Activated naive CD4-positive, alpha-beta T cell treated with anti-CD3 and anti-CD28 coated beads for 36 hours (primary cell): Measurements from ENCODE around the gene B3GALT5. TPM values are rescaled to one million over a fixed set of nuclear protein-coding genes. Genes with fewer than 3 reads are reported as not detected.

ENCODE experiments used
- CTCF ChIA-PET: fragments of 350-600 bp; sonication (Branson Sonifier 250); formaldehyde crosslinking; loops from one replicate; lab custom pipeline; 2021; ENCODE audit warnings: antibody characterized with exemption; lab: Charles Lee
- DNase-seq: peaks from one replicate; pipeline ENCODE4 v3.0.0-alpha.2; 2020
- H3K27ac Mint-ChIP-seq: one replicate; pipeline ENCODE4 v1.8.0; 2021; ENCODE audit warnings: mild to moderate bottlenecking, mixed read lengths
- H3K27me3 Mint-ChIP-seq: one replicate; pipeline ENCODE4 v1.8.0; 2021; ENCODE audit warnings: low read depth, mixed read lengths
- H3K36me3 Mint-ChIP-seq: one replicate; pipeline ENCODE4 v1.8.0; 2021; ENCODE audit warnings: low read depth, mixed read lengths
- H3K4me1 Mint-ChIP-seq: one replicate; pipeline ENCODE4 v1.8.0; 2021; ENCODE audit warnings: low read depth, mixed read lengths
- H3K4me3 Mint-ChIP-seq: one replicate; pipeline ENCODE4 v1.8.0; 2021; ENCODE audit warnings: mild to moderate bottlenecking, moderate library complexity, mixed read lengths
- H3K9me3 Mint-ChIP-seq: one replicate; pipeline ENCODE4 v1.8.0; 2021; ENCODE audit warnings: mixed read lengths
- intact Hi-C: fragments of 100-400 bp; cut with micrococcal nuclease; formaldehyde crosslinking; loops from one replicate; pipeline ENCODE4 v1.15.1; 2023
- total RNA-seq, 2 experiments: library from RNA; stranded (reverse); gene quantifications; one replicate each; pipeline ENCODE4 v1.2.3, GENCODE V29; 2021

The B3GALT5 gene
- total RNA-seq, 2 experiments from 2014 or later: not detected

DNA sequence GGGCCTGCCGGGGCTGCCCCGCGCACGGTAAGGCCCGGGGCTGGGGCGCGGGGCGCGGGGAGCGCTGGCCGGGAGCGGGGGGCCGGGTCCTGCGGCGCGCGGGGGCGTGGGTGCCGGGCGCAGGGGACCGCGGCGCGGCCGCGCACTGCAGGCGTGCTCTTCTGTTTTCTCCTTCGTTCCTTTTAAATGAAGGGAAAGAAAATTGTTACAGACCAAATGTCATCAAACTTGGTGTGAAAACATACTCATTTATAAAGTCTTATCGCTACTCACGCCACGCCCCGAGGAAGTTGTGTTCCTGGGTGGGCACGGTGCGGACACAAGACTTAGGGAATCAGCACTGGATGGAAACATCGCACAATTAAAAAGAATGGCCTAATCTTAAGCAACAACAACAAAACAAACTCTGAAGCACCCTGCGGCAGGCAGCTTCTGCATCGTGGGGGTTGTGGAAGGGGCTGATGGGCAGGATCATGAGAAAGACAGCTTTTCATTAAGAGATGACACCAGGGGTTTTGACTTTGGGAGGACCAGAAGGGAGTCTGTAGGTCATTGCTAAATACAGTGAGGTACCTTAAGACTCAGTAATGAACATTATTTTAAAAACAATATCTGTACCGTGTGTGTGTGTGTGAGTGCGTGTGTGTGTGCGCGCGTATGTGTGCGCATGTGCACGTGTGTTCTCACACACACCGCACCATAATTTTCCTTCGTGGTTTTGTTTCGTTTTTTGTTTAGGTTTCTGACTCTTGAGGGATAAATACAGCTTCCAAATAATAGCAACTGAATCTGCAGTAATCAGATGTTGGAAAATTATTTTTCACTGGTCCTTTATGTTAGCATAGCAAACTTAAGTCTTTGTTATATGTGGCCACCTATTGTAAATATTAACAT, 548 bp downstream of the B3GALT5 start:
- Mint-ChIP-seq H3K4me3 (no peak overlapping the region), H3K36me3 (no peaks in the 10 kb centered on the region), H3K4me1 (peaks cover 10% of the 10 kb centered on the region), H3K27ac (no peak overlapping the region), H3K9me3 (no peaks in the 10 kb centered on the region), H3K27me3 (peaks cover 23% of the 10 kb centered on the region)
- CTCF ChIA-PET: no interaction called here
- intact Hi-C loops: no loop called here
- DNase-seq: no peak

DNA sequence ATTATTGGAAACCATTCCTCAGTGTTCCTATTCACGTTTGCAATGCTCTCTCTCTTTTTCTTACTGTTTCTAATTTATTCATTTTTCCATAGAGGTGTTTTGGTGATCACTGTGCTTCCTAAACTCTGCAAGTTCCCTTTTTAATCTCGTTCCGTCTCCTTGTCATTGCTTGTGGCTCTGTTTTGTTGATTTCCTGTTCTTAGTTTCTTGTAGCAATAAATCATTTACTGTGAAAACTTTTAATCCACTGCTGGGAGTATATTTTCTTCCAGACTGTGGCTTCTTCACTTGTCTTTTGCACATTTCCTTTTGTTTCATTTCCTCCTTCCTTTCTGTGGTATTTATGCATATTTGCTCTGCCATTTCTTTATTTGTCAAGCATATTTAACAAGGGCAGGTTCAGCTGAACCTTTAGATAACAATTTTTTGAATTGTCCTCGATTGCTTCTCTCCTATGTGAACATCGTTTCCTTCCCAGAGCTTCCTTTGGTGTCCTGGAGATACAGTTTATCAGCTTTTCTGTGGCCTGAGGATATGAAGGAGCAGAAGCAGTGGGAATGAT, 3.6 kb downstream of the B3GALT5 start:
- H3K36me3 Mint-ChIP-seq: no peaks in the 10 kb centered on the region
- no peak overlapping the region for H3K4me3 Mint-ChIP-seq
- H3K27me3 Mint-ChIP-seq: peaks cover 23% of the 10 kb centered on the region

DNA sequence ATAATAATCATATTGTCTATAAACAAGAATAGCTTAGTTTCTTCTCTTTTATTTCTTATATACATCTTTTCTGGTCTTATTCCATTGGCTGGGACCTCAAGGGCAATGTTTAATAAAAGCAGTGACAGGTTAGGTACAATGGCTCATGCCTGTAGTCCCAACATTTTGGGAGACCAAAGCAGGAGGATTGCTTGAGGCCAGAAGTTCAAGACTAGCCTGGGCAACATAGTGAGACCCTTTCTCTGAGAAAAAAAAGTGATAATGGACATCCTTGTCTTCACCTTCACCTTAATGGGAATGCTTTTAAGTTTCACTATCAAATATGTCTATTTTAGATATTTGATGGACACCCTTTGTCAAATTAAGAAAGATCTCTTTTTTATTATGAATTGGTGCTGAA, 8.1 kb downstream of the B3GALT5 start:
- Mint-ChIP-seq H3K4me3 (no peak overlapping the region), H3K27ac (no peak overlapping the region), H3K36me3 (no peaks in the 10 kb centered on the region), H3K27me3 (peaks cover 6% of the 10 kb centered on the region), H3K4me1 (no peaks in the 10 kb centered on the region), H3K9me3 (peaks cover 7% of the 10 kb centered on the region)
- intact Hi-C loops: no loop called here
- DNase-seq: no peak
- CTCF ChIA-PET: no interaction called here

More for the DNA sequence above, 3.6 kb downstream of the B3GALT5 start:
- DNase-seq: no peak
- intact Hi-C loops: no loop called here
- CTCF ChIA-PET: no interaction called here
- Mint-ChIP-seq H3K4me1 (peaks cover 10% of the 10 kb centered on the region), H3K27ac (no peak overlapping the region), H3K9me3 (no peaks in the 10 kb centered on the region)

DNA sequence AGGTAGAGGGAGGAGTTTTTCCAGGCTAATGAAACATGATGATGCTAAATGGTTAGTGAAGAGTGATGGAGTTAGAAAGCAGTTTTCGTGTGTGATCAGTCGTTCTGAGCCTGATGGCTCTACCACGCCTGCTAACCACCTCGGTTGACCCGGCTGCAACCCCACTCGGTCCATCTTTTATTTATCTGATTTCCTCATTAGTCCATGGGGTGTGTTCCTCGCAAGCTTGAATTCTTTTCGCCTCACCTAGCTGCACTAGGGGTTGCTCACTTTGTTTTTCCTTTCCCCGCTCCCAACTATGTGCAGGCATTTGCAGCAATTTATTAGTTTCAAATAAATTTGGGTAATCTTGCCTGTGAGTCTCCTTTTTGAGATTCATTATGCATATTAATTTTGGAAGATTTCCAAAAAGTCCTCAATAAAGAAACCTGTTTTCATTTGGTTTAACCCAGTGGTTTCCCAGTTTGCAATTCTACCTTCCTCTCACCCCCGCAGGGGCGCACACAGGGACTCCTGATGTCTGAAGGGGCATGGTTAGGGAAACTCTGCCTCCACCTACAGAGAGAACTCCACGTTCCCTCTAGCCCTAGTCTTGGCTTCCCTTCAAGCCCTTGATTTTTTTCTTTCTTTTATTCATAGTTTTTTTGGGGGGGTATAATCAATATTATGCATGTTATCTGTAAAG, 12.6 kb downstream of the B3GALT5 start:
- Mint-ChIP-seq H3K4me1 (no peaks in the 10 kb centered on the region), H3K27ac (no peak overlapping the region), H3K4me3 (no peak overlapping the region), H3K27me3 (peaks cover 15% of the 10 kb centered on the region), H3K9me3 (peaks cover 7% of the 10 kb centered on the region), H3K36me3 (no peaks in the 10 kb centered on the region)
- intact Hi-C loops: no loop called here
- CTCF ChIA-PET: no interaction called here
- DNase-seq: no peak

DNA sequence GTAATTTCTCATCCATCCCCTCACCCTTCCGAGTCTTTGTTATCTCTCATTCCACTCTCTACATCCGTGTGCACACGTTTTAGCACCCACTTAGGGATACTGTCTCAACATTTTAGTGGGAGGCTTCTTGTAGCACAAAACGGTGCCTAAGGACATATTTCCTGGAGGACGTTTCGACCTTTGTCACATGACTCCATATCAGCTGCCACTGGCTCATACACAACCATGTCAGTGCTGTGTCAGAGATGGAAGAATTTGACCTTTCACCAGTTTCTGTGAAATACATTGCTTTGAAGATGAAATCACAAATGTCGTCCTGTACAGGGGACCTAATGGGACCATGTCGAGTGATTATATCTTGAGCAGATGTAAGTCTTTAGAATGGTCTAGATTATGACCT, 15.6 kb downstream of the B3GALT5 start:
- intact Hi-C loops: no loop called here
- Mint-ChIP-seq H3K4me3 (no peak overlapping the region), H3K9me3 (peaks cover 7% of the 10 kb centered on the region), H3K27me3 (peaks cover 19% of the 10 kb centered on the region), H3K27ac (no peak overlapping the region), H3K4me1 (no peaks in the 10 kb centered on the region), H3K36me3 (no peaks in the 10 kb centered on the region)
- DNase-seq: no peak
- CTCF ChIA-PET: no interaction called here

DNA sequence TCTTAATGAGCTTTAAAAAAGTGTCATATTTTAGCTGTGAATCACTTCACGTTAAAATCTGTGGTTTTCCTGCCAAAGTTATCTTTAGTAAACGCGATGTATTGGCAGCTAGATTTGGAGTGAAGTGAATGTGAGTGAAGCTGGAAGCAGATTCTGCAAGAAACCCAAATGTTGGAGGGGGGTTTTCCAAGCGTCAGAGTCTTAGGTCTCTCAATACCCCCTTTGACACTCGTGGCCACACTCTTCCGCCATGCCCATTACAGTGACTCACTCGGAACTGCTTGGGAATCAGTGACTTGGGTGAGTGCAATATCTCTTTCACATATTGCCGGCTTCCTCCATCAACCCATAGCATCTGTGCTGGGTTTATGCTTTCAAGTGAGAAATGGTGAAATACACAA, 17.5 kb downstream of the B3GALT5 start:
- H3K9me3 Mint-ChIP-seq: no peaks in the 10 kb centered on the region
- DNase-seq: no peak
- intact Hi-C loops: no loop called here
- no peak overlapping the region for H3K27ac Mint-ChIP-seq
- H3K4me1 Mint-ChIP-seq: no peaks in the 10 kb centered on the region
- H3K27me3 Mint-ChIP-seq: peaks cover 15% of the 10 kb centered on the region
- CTCF ChIA-PET: no interaction called here
- no peak overlapping the region for H3K4me3 Mint-ChIP-seq
- H3K36me3 Mint-ChIP-seq: no peaks in the 10 kb centered on the region

DNA sequence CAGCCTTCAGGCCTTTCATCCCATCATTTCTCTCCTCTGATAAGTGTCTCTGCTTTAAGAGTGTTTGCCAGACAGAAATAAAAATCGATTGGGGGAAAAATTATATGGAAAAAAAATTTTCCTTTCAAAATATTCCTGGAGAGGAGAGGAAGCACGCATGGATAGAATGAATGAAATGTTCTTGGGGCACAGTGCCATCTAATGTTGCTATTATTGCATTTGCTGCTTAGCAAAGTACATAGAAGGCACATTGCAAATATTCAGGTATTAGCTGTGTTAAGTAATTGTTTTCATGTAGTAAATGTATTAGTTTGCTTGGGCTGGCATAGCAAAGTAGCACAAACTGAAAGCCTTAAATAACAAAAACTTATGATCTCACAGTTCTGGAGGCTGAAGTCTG, 18.1 kb downstream of the B3GALT5 start:
- H3K27me3 Mint-ChIP-seq: peaks cover 15% of the 10 kb centered on the region
- H3K36me3 Mint-ChIP-seq: no peaks in the 10 kb centered on the region
- no peaks in the 10 kb centered on the region for H3K9me3 Mint-ChIP-seq
- no peak for DNase-seq
- H3K27ac Mint-ChIP-seq: no peak overlapping the region
- CTCF ChIA-PET: no interaction called here
- intact Hi-C loops: no loop called here
- no peak overlapping the region for H3K4me3 Mint-ChIP-seq
- no peaks in the 10 kb centered on the region for H3K4me1 Mint-ChIP-seq

DNA sequence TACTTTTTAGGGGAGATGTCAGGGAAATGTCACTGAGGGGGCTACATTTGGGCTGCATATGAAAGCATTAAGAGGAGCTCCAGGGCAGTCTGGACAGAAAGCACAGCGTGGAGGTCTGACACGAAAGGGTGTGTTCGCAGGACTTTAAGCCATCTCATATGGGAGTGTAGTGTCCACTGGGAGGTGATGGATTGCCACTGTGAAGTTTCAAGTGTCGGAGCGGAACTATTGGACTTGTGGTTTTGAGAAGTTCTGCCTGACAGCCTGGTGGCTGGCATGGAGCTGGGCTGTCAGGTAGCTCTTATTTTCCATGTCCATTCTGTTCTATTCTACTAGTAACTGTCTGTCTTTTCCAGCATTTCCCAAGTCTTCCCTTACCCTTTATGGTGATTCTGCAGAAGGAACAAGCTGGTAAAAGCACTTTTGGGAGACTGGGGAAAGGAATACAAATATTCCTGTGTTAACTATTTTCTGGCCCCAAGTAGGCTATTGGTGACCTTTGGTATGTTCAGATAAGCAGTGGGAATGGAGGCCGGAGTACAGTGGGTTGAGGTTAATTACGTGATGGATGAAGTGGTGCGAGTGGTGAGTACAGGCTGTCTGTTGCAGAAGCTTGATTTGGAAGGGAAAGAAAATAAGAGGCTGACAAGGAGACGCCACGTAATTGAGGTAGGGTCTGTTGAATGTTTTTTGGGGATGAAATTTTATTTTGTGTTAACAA, 19.3 kb downstream of the B3GALT5 start:
- H3K4me1 Mint-ChIP-seq: no peaks in the 10 kb centered on the region
- CTCF ChIA-PET: no interaction called here
- intact Hi-C loops: no loop called here
- H3K9me3 Mint-ChIP-seq: no peaks in the 10 kb centered on the region
- no peaks in the 10 kb centered on the region for H3K36me3 Mint-ChIP-seq
- no peak for DNase-seq
- peaks cover 15% of the 10 kb centered on the region for H3K27me3 Mint-ChIP-seq
- H3K27ac Mint-ChIP-seq: no peak overlapping the region
- H3K4me3 Mint-ChIP-seq: no peak overlapping the region

DNA sequence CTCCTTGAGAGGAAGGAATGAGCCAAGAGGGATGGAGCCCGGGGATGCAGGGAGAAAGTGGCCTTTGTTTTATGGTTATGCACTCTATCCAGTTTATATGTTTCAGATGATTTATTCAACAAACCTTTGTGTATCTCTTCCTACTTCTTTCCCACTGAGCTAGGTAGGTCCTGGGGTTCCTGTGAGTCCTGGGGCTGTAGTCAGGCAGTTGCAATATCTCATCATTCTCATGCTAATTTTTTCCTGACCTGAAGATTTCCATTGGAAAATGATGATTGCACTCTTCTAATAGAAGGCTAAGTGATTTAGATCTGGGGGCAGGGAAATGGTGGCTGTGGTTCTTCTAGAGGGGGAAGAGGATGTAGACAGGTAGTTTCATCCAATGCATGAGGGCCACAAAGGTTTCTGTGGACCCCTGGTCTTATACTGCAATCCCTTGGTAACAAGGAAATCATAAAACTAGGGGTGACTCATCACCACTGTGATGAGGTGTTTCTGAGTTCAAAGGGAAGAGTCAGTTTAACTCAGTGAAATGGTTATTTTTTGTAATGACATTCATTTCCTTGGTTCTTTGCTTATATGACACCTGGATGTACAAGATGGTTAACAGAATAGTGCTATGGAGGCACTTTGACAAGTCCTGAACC, 20.2 kb downstream of the B3GALT5 start:
- no peak overlapping the region for H3K4me3 Mint-ChIP-seq
- no peaks in the 10 kb centered on the region for H3K9me3 Mint-ChIP-seq
- H3K4me1 Mint-ChIP-seq: no peaks in the 10 kb centered on the region
- DNase-seq: no peak
- H3K27ac Mint-ChIP-seq: no peak overlapping the region
- H3K36me3 Mint-ChIP-seq: no peaks in the 10 kb centered on the region
- intact Hi-C loops: no loop called here
- H3K27me3 Mint-ChIP-seq: peaks cover 16% of the 10 kb centered on the region
- CTCF ChIA-PET: no interaction called here

DNA sequence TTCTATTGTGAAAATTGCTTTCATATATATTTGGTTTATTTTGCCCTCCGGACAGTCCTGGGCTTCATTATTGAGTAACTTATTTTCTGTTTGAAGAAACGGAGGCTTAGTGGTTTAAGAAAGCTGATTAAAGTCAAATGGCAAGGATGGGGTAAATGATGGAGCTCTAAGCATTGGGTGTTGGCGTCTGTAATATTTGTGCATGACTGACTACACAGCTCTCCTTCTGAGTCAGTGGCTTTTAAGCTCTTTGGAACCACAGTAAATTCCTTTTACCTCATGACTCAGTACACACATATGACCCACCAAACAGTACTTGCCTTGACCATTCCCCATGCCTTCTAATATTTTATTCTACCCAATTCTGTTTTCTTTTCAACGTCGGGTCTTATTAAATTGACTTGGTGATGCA, 21.0 kb downstream of the B3GALT5 start:
- Mint-ChIP-seq H3K4me1 (no peaks in the 10 kb centered on the region), H3K36me3 (no peaks in the 10 kb centered on the region), H3K4me3 (no peak overlapping the region), H3K27me3 (peaks cover 19% of the 10 kb centered on the region), H3K27ac (no peak overlapping the region), H3K9me3 (no peaks in the 10 kb centered on the region)
- CTCF ChIA-PET: no interaction called here
- intact Hi-C loops: no loop called here
- no peak for DNase-seq

DNA sequence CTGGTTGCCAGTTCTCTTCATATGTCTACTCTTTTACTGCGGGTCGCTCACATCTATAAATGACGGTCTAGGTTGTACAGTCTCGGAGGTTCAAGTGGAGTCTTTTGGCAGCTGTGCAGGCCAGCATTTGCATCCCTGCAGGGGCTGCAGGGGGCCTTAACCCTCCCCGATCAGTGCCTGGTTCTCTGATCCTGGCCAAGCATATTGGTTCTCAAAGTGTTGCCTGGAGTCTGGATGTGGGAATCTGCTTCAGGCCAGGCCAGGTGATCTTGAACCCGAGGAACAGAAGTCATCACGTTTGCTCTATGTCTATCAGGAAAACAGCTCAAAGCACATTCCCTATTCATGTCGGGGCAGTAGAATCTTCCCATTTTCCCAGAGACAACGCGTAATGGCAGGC, 21.8 kb downstream of the B3GALT5 start:
- Mint-ChIP-seq H3K4me1 (no peaks in the 10 kb centered on the region), H3K27ac (no peak overlapping the region), H3K4me3 (no peak overlapping the region), H3K9me3 (no peaks in the 10 kb centered on the region), H3K27me3 (peaks cover 21% of the 10 kb centered on the region), H3K36me3 (no peaks in the 10 kb centered on the region)
- CTCF ChIA-PET: no interaction called here
- intact Hi-C loops: no loop called here
- no peak for DNase-seq
